Measurements from ENCODE around the gene HM13. TPM values are rescaled to one million over a fixed set of nuclear protein-coding genes. Genes with fewer than 3 reads are reported as not detected.

The HM13 gene
- total and polyA plus RNA-seq, 4 donors, result 57.6 to 210 (median 99.1) TPM

GRCh38 chr20:31547720-31548298, 33.6 kb downstream of the HM13 start:
- Histone ChIP-seq H3K36me3 (ENCODE audit: control insufficient read depth in 4 of 4, insufficient read depth in 3 of 4, low read depth in 1 of 4, low read length in 3 of 4) (peaks cover 18 to 59% (median 39%) of the 10 kb centered on the region in 4 donors), H3K27ac (ENCODE audit: low read depth in 1 of 2, low read length in 2 of 2) (peak overlapping the region; percentile 63 to 90), H3K27me3 (ENCODE audit: control insufficient read depth in 4 of 4, insufficient read depth in 4 of 4, low read length in 3 of 4) (no peaks in the 10 kb centered on the region), H3K4me3 (ENCODE audit: low read depth in 1 of 3, low read length in 3 of 3) (peak overlapping the region; percentile 24 to 85 (median 75)), H3K4me1 (ENCODE audit: control insufficient read depth in 4 of 4, insufficient read depth in 4 of 4, low read length in 3 of 4) (peaks cover 0 to 11% (median 2%) of the 10 kb centered on the region in 4 donors), H3K9me3 (ENCODE audit: control insufficient read depth in 4 of 4, low read length in 3 of 4) (no peaks in the 10 kb centered on the region), H3K9ac (ENCODE audit: low read depth in 1 of 2, low read length in 2 of 2) (peak overlapping the region; percentile 79 to 88)
- DNase-seq (ENCODE audit: low spot score), result no peak
- 50% methylated on average over 6 of the region's 6 CpGs for WGBS
- TF ChIP-seq NR2F2 (IDR thresholded peaks at IDR 0.05), result no peak
- TF ChIP-seq HNF4G (IDR thresholded peaks at IDR 0.05), result no peak
- TF ChIP-seq RAD21 (IDR thresholded peaks at IDR 0.05), result no peak
- no peak for TF ChIP-seq HNF4A (conservative IDR thresholded peaks at IDR 0.05)
- TF ChIP-seq, protein P1, sequence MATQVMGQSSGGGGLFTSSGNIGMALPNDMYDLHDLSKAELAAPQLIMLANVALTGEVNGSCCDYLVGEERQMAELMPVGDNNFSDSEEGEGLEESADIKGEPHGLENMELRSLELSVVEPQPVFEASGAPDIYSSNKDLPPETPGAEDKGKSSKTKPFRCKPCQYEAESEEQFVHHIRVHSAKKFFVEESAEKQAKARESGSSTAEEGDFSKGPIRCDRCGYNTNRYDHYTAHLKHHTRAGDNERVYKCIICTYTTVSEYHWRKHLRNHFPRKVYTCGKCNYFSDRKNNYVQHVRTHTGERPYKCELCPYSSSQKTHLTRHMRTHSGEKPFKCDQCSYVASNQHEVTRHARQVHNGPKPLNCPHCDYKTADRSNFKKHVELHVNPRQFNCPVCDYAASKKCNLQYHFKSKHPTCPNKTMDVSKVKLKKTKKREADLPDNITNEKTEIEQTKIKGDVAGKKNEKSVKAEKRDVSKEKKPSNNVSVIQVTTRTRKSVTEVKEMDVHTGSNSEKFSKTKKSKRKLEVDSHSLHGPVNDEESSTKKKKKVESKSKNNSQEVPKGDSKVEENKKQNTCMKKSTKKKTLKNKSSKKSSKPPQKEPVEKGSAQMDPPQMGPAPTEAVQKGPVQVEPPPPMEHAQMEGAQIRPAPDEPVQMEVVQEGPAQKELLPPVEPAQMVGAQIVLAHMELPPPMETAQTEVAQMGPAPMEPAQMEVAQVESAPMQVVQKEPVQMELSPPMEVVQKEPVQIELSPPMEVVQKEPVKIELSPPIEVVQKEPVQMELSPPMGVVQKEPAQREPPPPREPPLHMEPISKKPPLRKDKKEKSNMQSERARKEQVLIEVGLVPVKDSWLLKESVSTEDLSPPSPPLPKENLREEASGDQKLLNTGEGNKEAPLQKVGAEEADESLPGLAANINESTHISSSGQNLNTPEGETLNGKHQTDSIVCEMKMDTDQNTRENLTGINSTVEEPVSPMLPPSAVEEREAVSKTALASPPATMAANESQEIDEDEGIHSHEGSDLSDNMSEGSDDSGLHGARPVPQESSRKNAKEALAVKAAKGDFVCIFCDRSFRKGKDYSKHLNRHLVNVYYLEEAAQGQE (IDR thresholded peaks at IDR 0.05), result no peak
- TF ChIP-seq MAX (IDR thresholded peaks at IDR 0.05), result no peak
- TF ChIP-seq ATF3 (IDR thresholded peaks at IDR 0.05), result no peak
- TF ChIP-seq GABPA (IDR thresholded peaks at IDR 0.05 in 1 of 2, conservative IDR thresholded peaks at IDR 0.05 in 1 of 2), result no peak
- no peak for TF ChIP-seq FOXA1 (IDR thresholded peaks at IDR 0.05)
- no peak for TF ChIP-seq TAF1 (conservative IDR thresholded peaks at IDR 0.05)
- TF ChIP-seq FOXA2 (IDR thresholded peaks at IDR 0.05), result no peak
- TF ChIP-seq SP1 (IDR thresholded peaks at IDR 0.05), result no peak

DNA sequence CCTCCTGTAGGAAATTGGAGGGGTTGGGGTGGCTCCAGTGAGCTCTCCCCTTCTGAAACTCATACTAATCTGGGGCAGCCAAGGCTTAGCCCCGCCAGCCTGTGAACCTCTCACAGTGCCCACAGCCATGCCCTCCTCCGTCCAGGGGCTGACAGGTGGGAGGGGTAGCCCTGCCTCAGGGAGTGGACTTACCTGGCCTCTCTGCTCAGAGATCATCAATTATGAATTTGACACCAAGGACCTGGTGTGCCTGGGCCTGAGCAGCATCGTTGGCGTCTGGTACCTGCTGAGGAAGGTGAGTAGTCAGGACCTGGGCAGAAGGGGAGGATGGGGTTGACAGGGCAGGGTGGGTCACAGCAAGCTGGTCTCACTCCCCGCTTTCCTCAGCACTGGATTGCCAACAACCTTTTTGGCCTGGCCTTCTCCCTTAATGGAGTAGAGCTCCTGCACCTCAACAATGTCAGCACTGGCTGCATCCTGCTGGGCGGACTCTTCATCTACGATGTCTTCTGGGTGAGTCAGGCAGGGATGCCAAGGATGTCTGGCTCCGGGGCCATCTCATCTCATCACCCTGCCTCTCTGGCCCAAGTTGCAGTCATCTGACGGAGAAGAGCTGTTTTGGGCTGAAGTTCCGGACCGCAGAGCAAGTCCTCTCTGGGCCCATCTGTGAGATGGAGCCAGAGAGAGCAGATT, 34.7 kb downstream of the HM13 start:
- Histone ChIP-seq H3K27ac (ENCODE audit: low read depth in 1 of 2, low read length in 2 of 2) (no peak overlapping the region), H3K36me3 (ENCODE audit: control insufficient read depth in 4 of 4, insufficient read depth in 3 of 4, low read depth in 1 of 4, low read length in 3 of 4) (peaks cover 20 to 62% (median 41%) of the 10 kb centered on the region in 4 donors), H3K27me3 (ENCODE audit: control insufficient read depth in 4 of 4, insufficient read depth in 4 of 4, low read length in 3 of 4) (no peaks in the 10 kb centered on the region), H3K9me3 (ENCODE audit: control insufficient read depth in 4 of 4, low read length in 3 of 4) (no peaks in the 10 kb centered on the region), H3K4me3 (ENCODE audit: low read depth in 1 of 3, low read length in 3 of 3) (no peak overlapping the region), H3K9ac (ENCODE audit: low read depth in 1 of 2, low read length in 2 of 2) (no peak overlapping the region), H3K4me1 (ENCODE audit: control insufficient read depth in 4 of 4, insufficient read depth in 4 of 4, low read length in 3 of 4) (peaks cover 0 to 11% (median 2%) of the 10 kb centered on the region in 4 donors)
- no peak for DNase-seq (ENCODE audit: low spot score)
- TF ChIP-seq, protein P1 (IDR thresholded peaks at IDR 0.05), result no peak
- no peak for TF ChIP-seq SP1 (IDR thresholded peaks at IDR 0.05)
- TF ChIP-seq ZBTB33 (IDR thresholded peaks at IDR 0.05), result no peak
- no peak for TF ChIP-seq JUND (IDR thresholded peaks at IDR 0.05)
- no peak for TF ChIP-seq CTCF (IDR thresholded peaks at IDR 0.05; ENCODE audit: low read depth, low read length, missing input control)
- no peak for TF ChIP-seq HNF4A (conservative IDR thresholded peaks at IDR 0.05)
- no peak for TF ChIP-seq TAF1 (conservative IDR thresholded peaks at IDR 0.05)
- TF ChIP-seq NR2F2 (IDR thresholded peaks at IDR 0.05), result no peak
- no peak for TF ChIP-seq YY1 (IDR thresholded peaks at IDR 0.05)
- TF ChIP-seq RXRA (IDR thresholded peaks at IDR 0.05), result no peak
- no peak for TF ChIP-seq HNF4G (IDR thresholded peaks at IDR 0.05)
- TF ChIP-seq ATF3 (IDR thresholded peaks at IDR 0.05), result no peak
- no peak for TF ChIP-seq FOXA2 (IDR thresholded peaks at IDR 0.05)
- WGBS, result 97% methylated on average over 11 of the region's 11 CpGs

Data from liver (tissue), 9 donors.